ENCODE results near the gene RNF149.
"Not testable (repeated sequence)": the region's sequence is repeated elsewhere in the genome, so short reads cannot be mapped to it uniquely, and the experiment has no call there.

Gene RNF149

DNA sequence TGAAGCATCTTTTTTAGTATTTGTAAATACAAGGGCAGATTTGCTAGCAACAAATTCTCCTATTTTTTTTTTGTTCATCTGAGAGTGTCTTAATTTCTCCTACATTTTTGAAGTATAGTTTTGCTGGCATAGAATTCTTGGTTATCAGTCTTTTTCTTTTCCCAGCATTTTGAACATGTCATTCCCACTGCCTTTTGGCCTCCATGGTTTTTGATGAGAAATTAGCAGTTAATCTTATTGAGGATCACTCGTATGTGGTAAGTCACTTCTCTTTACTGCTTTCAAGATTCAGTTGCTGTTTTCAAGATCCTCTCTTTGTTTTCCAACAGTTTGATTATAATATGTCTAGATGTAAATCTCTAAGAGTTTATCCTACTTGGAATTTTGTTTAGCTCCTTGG lies 16.9 kb upstream of the RNF149 start:
- ATAC-seq = no peak
- TF ChIP-seq, protein P1, sequence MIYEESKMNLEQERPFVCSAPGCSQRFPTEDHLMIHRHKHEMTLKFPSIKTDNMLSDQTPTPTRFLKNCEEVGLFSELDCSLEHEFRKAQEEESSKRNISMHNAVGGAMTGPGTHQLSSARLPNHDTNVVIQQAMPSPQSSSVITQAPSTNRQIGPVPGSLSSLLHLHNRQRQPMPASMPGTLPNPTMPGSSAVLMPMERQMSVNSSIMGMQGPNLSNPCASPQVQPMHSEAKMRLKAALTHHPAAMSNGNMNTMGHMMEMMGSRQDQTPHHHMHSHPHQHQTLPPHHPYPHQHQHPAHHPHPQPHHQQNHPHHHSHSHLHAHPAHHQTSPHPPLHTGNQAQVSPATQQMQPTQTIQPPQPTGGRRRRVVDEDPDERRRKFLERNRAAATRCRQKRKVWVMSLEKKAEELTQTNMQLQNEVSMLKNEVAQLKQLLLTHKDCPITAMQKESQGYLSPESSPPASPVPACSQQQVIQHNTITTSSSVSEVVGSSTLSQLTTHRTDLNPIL (CRISPR knock-in tag; IDR thresholded peaks at IDR 0.05; ENCODE audit: low read depth) = no peak
- no peak for TF ChIP-seq ZFP30 (CRISPR knock-in tag; IDR thresholded peaks at IDR 0.05)
- TF ChIP-seq ARNTL (CRISPR knock-in tag; IDR thresholded peaks at IDR 0.05; ENCODE audit: borderline replicate concordance, low read depth) = no peak
- no peak for TF ChIP-seq CSDC2 (CRISPR knock-in tag; IDR thresholded peaks at IDR 0.05)
- TF ChIP-seq GLIS3 (CRISPR knock-in tag; IDR thresholded peaks at IDR 0.05) = no peak
- TF ChIP-seq, protein P2, sequence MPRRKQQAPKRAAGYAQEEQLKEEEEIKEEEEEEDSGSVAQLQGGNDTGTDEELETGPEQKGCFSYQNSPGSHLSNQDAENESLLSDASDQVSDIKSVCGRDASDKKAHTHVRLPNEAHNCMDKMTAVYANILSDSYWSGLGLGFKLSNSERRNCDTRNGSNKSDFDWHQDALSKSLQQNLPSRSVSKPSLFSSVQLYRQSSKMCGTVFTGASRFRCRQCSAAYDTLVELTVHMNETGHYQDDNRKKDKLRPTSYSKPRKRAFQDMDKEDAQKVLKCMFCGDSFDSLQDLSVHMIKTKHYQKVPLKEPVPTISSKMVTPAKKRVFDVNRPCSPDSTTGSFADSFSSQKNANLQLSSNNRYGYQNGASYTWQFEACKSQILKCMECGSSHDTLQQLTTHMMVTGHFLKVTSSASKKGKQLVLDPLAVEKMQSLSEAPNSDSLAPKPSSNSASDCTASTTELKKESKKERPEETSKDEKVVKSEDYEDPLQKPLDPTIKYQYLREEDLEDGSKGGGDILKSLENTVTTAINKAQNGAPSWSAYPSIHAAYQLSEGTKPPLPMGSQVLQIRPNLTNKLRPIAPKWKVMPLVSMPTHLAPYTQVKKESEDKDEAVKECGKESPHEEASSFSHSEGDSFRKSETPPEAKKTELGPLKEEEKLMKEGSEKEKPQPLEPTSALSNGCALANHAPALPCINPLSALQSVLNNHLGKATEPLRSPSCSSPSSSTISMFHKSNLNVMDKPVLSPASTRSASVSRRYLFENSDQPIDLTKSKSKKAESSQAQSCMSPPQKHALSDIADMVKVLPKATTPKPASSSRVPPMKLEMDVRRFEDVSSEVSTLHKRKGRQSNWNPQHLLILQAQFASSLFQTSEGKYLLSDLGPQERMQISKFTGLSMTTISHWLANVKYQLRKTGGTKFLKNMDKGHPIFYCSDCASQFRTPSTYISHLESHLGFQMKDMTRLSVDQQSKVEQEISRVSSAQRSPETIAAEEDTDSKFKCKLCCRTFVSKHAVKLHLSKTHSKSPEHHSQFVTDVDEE (CRISPR knock-in tag; IDR thresholded peaks at IDR 0.05) = no peak
- TF ChIP-seq ESRRG (CRISPR knock-in tag; IDR thresholded peaks at IDR 0.05) = no peak
- no peak for TF ChIP-seq SNAI2 (CRISPR knock-in tag; IDR thresholded peaks at IDR 0.05)

DNA sequence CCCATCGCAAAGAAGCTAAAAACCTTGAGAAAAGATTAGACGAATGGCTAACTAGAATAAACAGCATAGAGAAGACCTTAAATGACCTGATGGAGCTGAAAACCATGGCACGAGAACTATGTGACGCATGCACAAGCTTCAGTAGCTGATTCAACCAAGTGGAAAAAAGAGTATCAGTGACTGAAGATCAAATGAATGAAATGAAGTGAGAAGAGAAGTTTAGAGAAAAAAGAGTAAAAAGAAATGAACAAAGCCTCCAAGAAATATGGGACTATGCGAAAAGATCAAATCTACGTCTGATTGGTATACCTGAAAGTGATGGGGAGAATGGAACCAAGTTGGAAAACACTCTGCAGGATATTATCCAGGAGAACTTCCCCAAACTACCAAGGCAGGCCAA lies 8.1 kb upstream of the RNF149 start:
- not testable (repeated sequence) for ATAC-seq

DNA sequence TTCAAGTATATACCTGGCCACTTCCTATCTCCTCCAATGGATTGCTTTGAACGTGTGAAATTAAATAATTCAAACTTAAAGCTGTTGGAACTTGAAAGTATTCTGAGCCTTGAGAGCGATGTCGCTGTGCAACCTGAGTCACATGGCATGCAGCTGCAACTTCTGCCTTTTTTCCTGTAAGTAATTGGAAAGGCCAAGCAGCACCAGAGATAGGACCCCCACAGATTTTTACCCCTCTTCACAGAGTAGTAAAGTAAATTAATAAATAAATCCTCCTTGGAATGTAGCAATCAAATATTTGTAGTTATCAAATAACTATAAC lies 3.2 kb upstream of the RNF149 start:
- TF ChIP-seq ZFP3 (CRISPR knock-in tag; IDR thresholded peaks at IDR 0.05) (no peak), CSDC2 (CRISPR knock-in tag; IDR thresholded peaks at IDR 0.05) (no peak), BACH2 (CRISPR knock-in tag; IDR thresholded peaks at IDR 0.05; ENCODE audit: borderline replicate concordance) (no peak), OSR1 (CRISPR knock-in tag; IDR thresholded peaks at IDR 0.05) (no peak), TCF4 (CRISPR knock-in tag; IDR thresholded peaks at IDR 0.05; ENCODE audit: borderline replicate concordance) (no peak), TOX (CRISPR knock-in tag; IDR thresholded peaks at IDR 0.05; ENCODE audit: borderline replicate concordance) (no peak), GLIS3 (CRISPR knock-in tag; IDR thresholded peaks at IDR 0.05) (no peak), PPARA (CRISPR knock-in tag; IDR thresholded peaks at IDR 0.05; ENCODE audit: borderline replicate concordance) (no peak), RARB (CRISPR knock-in tag; IDR thresholded peaks at IDR 0.05) (no peak)
- TF ChIP-seq, protein P1 (CRISPR knock-in tag; IDR thresholded peaks at IDR 0.05; ENCODE audit: low read depth) = no peak
- TF ChIP-seq, protein P3, sequence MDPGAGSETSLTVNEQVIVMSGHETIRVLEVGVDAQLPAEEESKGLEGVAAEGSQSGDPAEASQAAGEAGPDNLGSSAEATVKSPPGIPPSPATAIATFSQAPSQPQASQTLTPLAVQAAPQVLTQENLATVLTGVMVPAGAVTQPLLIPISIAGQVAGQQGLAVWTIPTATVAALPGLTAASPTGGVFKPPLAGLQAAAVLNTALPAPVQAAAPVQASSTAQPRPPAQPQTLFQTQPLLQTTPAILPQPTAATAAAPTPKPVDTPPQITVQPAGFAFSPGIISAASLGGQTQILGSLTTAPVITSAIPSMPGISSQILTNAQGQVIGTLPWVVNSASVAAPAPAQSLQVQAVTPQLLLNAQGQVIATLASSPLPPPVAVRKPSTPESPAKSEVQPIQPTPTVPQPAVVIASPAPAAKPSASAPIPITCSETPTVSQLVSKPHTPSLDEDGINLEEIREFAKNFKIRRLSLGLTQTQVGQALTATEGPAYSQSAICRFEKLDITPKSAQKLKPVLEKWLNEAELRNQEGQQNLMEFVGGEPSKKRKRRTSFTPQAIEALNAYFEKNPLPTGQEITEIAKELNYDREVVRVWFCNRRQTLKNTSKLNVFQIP (CRISPR knock-in tag; IDR thresholded peaks at IDR 0.05; ENCODE audit: borderline replicate concordance, low read depth) = no peak
- TF ChIP-seq, protein P2 (CRISPR knock-in tag; IDR thresholded peaks at IDR 0.05) = no peak
- TF ChIP-seq, protein P4, sequence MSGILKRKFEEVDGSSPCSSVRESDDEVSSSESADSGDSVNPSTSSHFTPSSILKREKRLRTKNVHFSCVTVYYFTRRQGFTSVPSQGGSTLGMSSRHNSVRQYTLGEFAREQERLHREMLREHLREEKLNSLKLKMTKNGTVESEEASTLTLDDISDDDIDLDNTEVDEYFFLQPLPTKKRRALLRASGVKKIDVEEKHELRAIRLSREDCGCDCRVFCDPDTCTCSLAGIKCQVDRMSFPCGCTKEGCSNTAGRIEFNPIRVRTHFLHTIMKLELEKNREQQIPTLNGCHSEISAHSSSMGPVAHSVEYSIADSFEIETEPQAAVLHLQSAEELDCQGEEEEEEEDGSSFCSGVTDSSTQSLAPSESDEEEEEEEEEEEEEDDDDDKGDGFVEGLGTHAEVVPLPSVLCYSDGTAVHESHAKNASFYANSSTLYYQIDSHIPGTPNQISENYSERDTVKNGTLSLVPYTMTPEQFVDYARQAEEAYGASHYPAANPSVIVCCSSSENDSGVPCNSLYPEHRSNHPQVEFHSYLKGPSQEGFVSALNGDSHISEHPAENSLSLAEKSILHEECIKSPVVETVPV (CRISPR knock-in tag; IDR thresholded peaks at IDR 0.05) = no peak
- ATAC-seq = no peak
